Endothelial cell of umbilical vein (primary cell): ENCODE results near the gene SEMA4D.

Experiments used
- EZH2 ChIP-seq: IDR thresholded peaks from 2 replicates; pipeline ENCODE4 v1.6.1; 2012; ENCODE audit warnings: borderline replicate concordance, low read depth, mild to moderate bottlenecking, moderate library complexity, low read length, inconsistent platforms; ENCODE audit not compliant: severe bottlenecking
- FOS ChIP-seq: IDR thresholded peaks from 2 replicates; pipeline ENCODE4 v1.6.1; 2011; ENCODE audit warnings: mild to moderate bottlenecking, low read length, moderate library complexity, borderline replicate concordance; ENCODE audit not compliant: insufficient read depth
- JUN ChIP-seq: IDR thresholded peaks from 2 replicates; pipeline ENCODE4 v1.6.1; 2011; ENCODE audit warnings: borderline replicate concordance, low read depth; ENCODE audit not compliant: insufficient read length, insufficient read depth
- POLR2A ChIP-seq: IDR thresholded peaks from 2 replicates; pipeline ENCODE4 v1.6.1; 2012; ENCODE audit warnings: low read depth, mild to moderate bottlenecking, control low read depth, low read length
- POLR2AphosphoS5 ChIP-seq: IDR thresholded peaks from 2 replicates; pipeline ENCODE4 v1.6.1; 2012; ENCODE audit warnings: low read depth, mild to moderate bottlenecking, control low read depth, low read length, moderate library complexity; ENCODE audit not compliant: insufficient read depth
- TF ChIP-seq, protein P1 (sequence below), 2 donors: IDR thresholded peaks; 1 replicate in 1 of 2; 2 replicates in 1 of 2; pipeline ENCODE4 v1.5.1; 2011; ENCODE audit warnings: low read length in 2 of 2, mild to moderate bottlenecking in 2 of 2, moderate library complexity in 2 of 2, control low read depth in 1 of 2, inconsistent platforms in 1 of 2, low read depth in 1 of 2; ENCODE audit not compliant: insufficient read depth in 1 of 2; ENCODE audit errors: extremely low read depth in 1 of 2
- TF ChIP-seq, protein P2 (sequence below): IDR thresholded peaks from 2 replicates; pipeline ENCODE4 v1.6.1; 2011; ENCODE audit not compliant: insufficient read depth, insufficient read length

DNA sequence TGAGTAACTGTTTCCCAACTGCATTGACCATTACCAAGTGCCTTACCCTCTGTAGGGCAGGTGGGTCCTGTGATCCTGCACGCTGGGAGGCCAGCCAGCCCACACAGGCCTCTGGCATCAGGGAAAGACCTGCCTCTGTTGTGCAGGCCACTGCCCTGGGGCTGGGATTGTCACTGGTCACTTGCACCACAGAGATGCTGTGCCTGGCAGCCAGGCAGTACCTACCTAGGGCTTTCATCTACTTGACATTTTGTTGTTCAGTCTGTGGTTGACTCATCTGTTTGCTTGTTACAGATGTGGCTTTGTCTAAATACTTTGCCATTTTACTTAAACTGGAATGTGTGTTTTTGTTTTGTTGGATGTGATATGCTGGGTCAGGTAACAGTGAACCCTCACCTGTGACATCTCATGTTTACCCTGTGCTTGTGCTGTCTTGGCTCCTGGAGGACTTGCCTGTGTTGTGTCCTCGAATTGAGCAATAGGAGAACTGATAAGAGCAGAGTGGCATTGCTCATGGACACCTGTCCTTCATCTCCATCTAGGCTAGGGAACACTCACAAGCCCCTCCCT lies 146.8 kb downstream of the SEMA4D start:
- TF ChIP-seq, protein P1, sequence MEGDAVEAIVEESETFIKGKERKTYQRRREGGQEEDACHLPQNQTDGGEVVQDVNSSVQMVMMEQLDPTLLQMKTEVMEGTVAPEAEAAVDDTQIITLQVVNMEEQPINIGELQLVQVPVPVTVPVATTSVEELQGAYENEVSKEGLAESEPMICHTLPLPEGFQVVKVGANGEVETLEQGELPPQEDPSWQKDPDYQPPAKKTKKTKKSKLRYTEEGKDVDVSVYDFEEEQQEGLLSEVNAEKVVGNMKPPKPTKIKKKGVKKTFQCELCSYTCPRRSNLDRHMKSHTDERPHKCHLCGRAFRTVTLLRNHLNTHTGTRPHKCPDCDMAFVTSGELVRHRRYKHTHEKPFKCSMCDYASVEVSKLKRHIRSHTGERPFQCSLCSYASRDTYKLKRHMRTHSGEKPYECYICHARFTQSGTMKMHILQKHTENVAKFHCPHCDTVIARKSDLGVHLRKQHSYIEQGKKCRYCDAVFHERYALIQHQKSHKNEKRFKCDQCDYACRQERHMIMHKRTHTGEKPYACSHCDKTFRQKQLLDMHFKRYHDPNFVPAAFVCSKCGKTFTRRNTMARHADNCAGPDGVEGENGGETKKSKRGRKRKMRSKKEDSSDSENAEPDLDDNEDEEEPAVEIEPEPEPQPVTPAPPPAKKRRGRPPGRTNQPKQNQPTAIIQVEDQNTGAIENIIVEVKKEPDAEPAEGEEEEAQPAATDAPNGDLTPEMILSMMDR (IDR thresholded peaks at IDR 0.05; ENCODE audit: extremely low read depth in 1 of 2, insufficient read depth in 1 of 2, low read depth in 1 of 2, low read length in 2 of 2): no peak
- TF ChIP-seq POLR2AphosphoS5: no peak
- TF ChIP-seq, protein P2, sequence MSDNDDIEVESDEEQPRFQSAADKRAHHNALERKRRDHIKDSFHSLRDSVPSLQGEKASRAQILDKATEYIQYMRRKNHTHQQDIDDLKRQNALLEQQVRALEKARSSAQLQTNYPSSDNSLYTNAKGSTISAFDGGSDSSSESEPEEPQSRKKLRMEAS: no peak
- no peak for TF ChIP-seq POLR2A
- TF ChIP-seq JUN: no peak
- TF ChIP-seq EZH2: no peak
- TF ChIP-seq FOS: no peak
